Retinal pigment epithelial cell (primary cell): Measurements from ENCODE around the gene USP6.
"Not testable (repeated sequence)": the region's sequence is repeated elsewhere in the genome, so short reads cannot be mapped to it uniquely, and the experiment has no call there.

ENCODE experiments used
- DNase-seq: peaks from one replicate; pipeline ENCODE4 v3.0.0-alpha.2; 2010; ENCODE audit warnings: low read depth
- H3K4me3 ChIP-seq: 2 replicates; pipeline ENCODE4 v1.5.1; 2011; ENCODE audit warnings: mild to moderate bottlenecking, low read length, control low read depth, moderate library complexity
- TF ChIP-seq, protein P1 (sequence below): conservative IDR thresholded peaks from 2 replicates; pipeline ENCODE4 v1.5.1; 2011; ENCODE audit warnings: low read depth, low read length, control low read depth, inconsistent platforms

The USP6 gene

DNA sequence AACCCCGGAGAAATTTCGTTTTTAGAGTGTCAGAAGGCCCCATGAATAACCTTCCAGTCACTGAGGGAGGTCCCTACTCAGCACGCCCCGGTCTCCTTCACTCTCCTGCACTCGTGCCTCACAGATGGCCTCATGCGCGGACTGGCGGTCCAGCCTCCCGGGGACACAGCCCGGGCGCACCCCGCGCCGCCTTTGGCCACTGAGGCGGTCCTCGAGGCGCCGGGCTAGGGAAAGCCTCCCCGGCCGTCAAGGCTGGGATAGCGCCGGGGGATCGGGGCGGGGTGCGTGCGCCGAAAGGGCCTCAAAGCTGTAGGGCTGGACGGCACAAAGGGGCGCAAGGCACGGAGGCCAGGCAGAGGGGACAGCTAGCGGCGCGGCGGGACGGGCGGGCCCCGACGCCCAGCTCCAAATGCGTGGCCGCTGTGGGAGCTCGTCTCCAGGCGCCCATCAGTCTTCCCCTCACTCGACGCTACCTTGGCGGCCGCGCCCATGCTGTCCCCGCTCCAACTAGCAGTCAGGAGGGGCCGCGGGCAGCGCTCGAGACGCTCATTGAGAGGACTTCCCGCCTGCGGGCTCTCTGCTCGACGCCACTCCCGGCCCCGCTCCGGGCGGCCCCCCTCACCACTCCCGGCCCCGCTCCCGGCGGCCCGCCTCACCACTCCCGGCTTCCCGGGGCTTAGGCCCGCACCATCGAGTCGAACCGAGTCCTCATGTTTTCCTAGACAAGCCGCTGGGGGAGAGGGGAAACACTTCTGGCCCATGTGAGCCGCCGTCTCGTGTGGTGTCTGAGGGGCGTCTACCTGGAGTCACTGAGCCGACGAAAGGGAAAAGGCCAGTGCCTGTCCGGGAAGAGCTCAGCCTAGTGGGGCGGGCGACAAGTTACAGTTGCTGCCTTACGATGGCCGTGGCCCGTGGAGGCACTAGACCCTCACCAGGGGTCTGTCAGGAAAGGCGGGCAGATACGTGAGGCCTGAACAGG is at the start of gene USP6:
TSS of gene USP6 (plus strand) at position 360 of the 979 bp plus-strand sequence. CDS start 14,336 bp downstream, outside the sequence.
- peak within 1 kb of the TSS; percentile 18 for H3K4me3 ChIP-seq
- TF ChIP-seq, protein P1, sequence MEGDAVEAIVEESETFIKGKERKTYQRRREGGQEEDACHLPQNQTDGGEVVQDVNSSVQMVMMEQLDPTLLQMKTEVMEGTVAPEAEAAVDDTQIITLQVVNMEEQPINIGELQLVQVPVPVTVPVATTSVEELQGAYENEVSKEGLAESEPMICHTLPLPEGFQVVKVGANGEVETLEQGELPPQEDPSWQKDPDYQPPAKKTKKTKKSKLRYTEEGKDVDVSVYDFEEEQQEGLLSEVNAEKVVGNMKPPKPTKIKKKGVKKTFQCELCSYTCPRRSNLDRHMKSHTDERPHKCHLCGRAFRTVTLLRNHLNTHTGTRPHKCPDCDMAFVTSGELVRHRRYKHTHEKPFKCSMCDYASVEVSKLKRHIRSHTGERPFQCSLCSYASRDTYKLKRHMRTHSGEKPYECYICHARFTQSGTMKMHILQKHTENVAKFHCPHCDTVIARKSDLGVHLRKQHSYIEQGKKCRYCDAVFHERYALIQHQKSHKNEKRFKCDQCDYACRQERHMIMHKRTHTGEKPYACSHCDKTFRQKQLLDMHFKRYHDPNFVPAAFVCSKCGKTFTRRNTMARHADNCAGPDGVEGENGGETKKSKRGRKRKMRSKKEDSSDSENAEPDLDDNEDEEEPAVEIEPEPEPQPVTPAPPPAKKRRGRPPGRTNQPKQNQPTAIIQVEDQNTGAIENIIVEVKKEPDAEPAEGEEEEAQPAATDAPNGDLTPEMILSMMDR, result no peak
- no peak for DNase-seq

GRCh38 chr17:5068236-5068635 is 47.6 kb upstream of the USP6 start:
- no peak overlapping the region for H3K4me3 ChIP-seq
- TF ChIP-seq, protein P1, result no peak
- no peak for DNase-seq

DNA sequence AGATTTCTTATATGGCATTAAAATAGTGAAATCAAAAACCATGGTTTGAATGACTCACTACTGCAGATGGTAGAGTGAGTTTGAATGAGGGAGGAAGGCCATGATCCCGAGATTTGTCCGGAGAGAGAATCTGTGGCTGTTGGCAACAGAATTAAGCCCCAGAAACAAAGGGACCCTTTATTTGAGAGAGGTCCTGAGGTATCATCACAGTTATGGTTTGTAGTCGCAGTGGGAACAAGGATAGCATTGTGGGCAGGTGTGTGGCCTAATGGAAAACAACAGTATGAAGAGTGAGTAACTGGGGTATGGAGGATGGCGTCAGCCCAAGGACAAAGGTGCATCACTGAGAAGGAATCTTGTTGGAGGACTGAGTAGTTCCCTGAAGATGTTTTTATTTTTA is 46.1 kb upstream of the USP6 start:
- no peak overlapping the region for H3K4me3 ChIP-seq
- DNase-seq, result no peak
- TF ChIP-seq, protein P1, result no peak

DNA sequence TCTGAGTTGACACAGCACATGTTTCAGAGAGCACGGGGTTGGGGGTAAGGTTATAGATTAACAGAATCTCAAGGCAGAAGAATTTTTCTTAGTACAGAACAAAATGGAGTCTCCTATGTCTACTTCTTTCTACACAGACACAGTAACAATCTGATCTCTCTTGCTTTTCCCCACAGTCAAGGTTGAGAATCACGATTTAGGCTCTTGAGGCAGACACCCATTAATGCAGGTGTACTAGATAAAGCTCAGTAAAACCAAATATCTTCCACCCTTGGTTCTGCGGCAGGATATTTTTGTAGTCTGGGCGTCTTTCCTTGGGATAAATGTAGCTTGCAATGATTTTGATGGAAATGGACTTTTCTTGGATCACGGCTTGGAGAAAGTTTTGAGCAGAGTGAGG is 40.4 kb upstream of the USP6 start:
- not testable (repeated sequence) for DNase-seq, H3K4me3 ChIP-seq

DNA sequence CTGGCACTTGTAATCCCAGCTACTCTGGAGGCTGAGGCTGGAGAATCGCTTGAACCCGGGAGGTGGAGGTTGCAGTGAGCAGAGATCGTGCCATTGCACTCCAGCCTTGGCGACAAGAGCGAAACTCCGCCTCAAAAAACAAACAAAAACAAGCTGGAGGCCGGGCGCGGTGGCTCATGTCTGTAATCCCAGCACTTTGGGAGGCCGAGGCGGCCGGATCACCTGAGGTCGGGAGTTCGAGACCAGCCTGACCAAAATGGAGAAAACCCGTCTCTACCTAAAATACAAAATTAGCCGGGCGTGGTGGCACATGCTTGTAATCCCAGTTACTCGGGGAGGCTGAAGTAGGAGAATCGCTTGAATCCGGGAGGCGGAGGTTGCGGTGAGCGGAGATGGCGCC is 38.6 kb upstream of the USP6 start:
- not testable (repeated sequence) for H3K4me3 ChIP-seq, DNase-seq

GRCh38 chr17:5077781-5078105 is 38.1 kb upstream of the USP6 start:
- peak overlapping the region; percentile 54 for H3K4me3 ChIP-seq
- DNase-seq, result no peak
- TF ChIP-seq, protein P1, result no peak

GRCh38 chr17:5078106-5079028 is 37.5 kb upstream of the USP6 start, which contains the start of gene ZFP3:
TSS of gene ZFP3 (plus strand) at chr17:5078467. CDS start at chr17:5091505, 13,038 bp downstream.
- H3K4me3 ChIP-seq, result peak within 1 kb of the TSS; percentile 54
- TF ChIP-seq, protein P1, result no peak
- DNase-seq, result peak; percentile 30
